ENCODE measurements around the gene PTGR1. TPM values are rescaled to one million over a fixed set of nuclear protein-coding genes. Genes with fewer than 3 reads are reported as not detected.

Gene PTGR1
- total RNA-seq, 4 donors from 2014 or later = 7.5 to 30.9 (median 16.8) TPM

- H3K27me3 ChIP-seq = no peaks in the 10 kb centered on the region
- H3K9me3 ChIP-seq = peaks cover 15 to 54% (median 17%) of the 10 kb centered on the region in 3 donors
- no peak overlapping the region for H3K27ac ChIP-seq
- intact Hi-C loops (cut with DNase I; ENCODE audit: low total_unique reads) = no loop called here
- TF ChIP-seq CTCF (IDR thresholded peaks at IDR 0.05 in 4 of 5, conservative IDR thresholded peaks at IDR 0.05 in 1 of 5) = no peak
- no peak for TF ChIP-seq POLR2A (IDR thresholded peaks at IDR 0.05)
- DNase-seq (no peak), ATAC-seq (no peak)
- in situ Hi-C loops (cut with MboI; ENCODE audit: low sequenced_read_pairs in 4 of 4) = no loop called here
- peaks cover 0 to 2% of the 10 kb centered on the region in 2 donors for H3K36me3 ChIP-seq
- no peak overlapping the region for H3K4me3 ChIP-seq
- H3K4me1 ChIP-seq = no peaks in the 10 kb centered on the region
These were observed 56.8 kb downstream of the PTGR1 start for GRCh38 chr9:111542497-111543254.

- no peak for ATAC-seq
- in situ Hi-C loops (cut with MboI; ENCODE audit: low sequenced_read_pairs in 4 of 4) = no loop called here
- H3K9me3 ChIP-seq = no peaks in the 10 kb centered on the region
These were observed 66.2 kb downstream of the PTGR1 start for GRCh38 chr9:111533099-111533790.

GRCh38 chr9:111531716-111532115, 67.7 kb downstream of the PTGR1 start:
- Histone ChIP-seq H3K36me3 (peaks cover 0 to 4% of the 10 kb centered on the region in 2 donors), H3K9me3 (no peaks in the 10 kb centered on the region), H3K27ac (no peak overlapping the region), H3K4me3 (no peak overlapping the region), H3K27me3 (no peaks in the 10 kb centered on the region), H3K4me1 (no peaks in the 10 kb centered on the region)
- DNase-seq = no peak
- ATAC-seq = no peak
- intact Hi-C loops (cut with DNase I; ENCODE audit: low total_unique reads) = no loop called here
- in situ Hi-C loops (cut with MboI; ENCODE audit: low sequenced_read_pairs in 4 of 4) = no loop called here
- TF ChIP-seq POLR2A (IDR thresholded peaks at IDR 0.05) (no peak), CTCF (IDR thresholded peaks at IDR 0.05 in 4 of 5, conservative IDR thresholded peaks at IDR 0.05 in 1 of 5) (no peak)

More at GRCh38 chr9:111533099-111533790, 66.2 kb downstream of the PTGR1 start:
- H3K36me3 ChIP-seq = peaks cover 0 to 13% of the 10 kb centered on the region in 2 donors
- no peaks in the 10 kb centered on the region for H3K27me3 ChIP-seq
- no peaks in the 10 kb centered on the region for H3K4me1 ChIP-seq
- no peak overlapping the region for H3K27ac ChIP-seq
- TF ChIP-seq CTCF (IDR thresholded peaks at IDR 0.05 in 4 of 5, conservative IDR thresholded peaks at IDR 0.05 in 1 of 5) (no peak), POLR2A (IDR thresholded peaks at IDR 0.05) (no peak)
- no peak for DNase-seq
- no peak overlapping the region for H3K4me3 ChIP-seq
- intact Hi-C loops (cut with DNase I; ENCODE audit: low total_unique reads) = no loop called here

- no peak for TF ChIP-seq POLR2A (IDR thresholded peaks at IDR 0.05)
- ATAC-seq (no peak), DNase-seq (no peak)
- intact Hi-C loops (cut with DNase I; ENCODE audit: low total_unique reads) (no loop called here), in situ Hi-C loops (cut with MboI; ENCODE audit: low sequenced_read_pairs in 4 of 4) (no loop called here)
- H3K4me3 ChIP-seq = no peak overlapping the region
- H3K9me3 ChIP-seq = no peaks in the 10 kb centered on the region
- H3K4me1 ChIP-seq = peaks cover 0 to 1% of the 10 kb centered on the region in 2 donors
- H3K27ac ChIP-seq = no peak overlapping the region
- peaks cover 0 to 4% of the 10 kb centered on the region in 2 donors for H3K36me3 ChIP-seq
- peaks cover 0 to 6% (median 5%) of the 10 kb centered on the region in 3 donors for H3K27me3 ChIP-seq
These were observed 69.7 kb downstream of the PTGR1 start for GRCh38 chr9:111529787-111530186.

GRCh38 chr9:111527347-111527746, 72.1 kb downstream of the PTGR1 start:
- TF ChIP-seq POLR2A (IDR thresholded peaks at IDR 0.05) (no peak), CTCF (IDR thresholded peaks at IDR 0.05 in 4 of 5, conservative IDR thresholded peaks at IDR 0.05 in 1 of 5) (no peak)
- DNase-seq (no peak), ATAC-seq (no peak)
- Histone ChIP-seq H3K27me3 (peaks cover 0 to 6% (median 5%) of the 10 kb centered on the region in 3 donors), H3K27ac (no peak overlapping the region), H3K4me1 (peaks cover 0 to 3% of the 10 kb centered on the region in 2 donors), H3K4me3 (no peak overlapping the region), H3K9me3 (no peaks in the 10 kb centered on the region), H3K36me3 (no peaks in the 10 kb centered on the region)
- in situ Hi-C loops (cut with MboI; ENCODE audit: low sequenced_read_pairs in 4 of 4) (no loop called here), intact Hi-C loops (cut with DNase I; ENCODE audit: low total_unique reads) (no loop called here)

All from gastrocnemius medialis (tissue), 4 donors.